Fibroblast of lung (primary cell): ENCODE data around the gene OVOL1. TPM values are rescaled to one million over a fixed set of nuclear protein-coding genes. Genes with fewer than 3 reads are reported as not detected.

Source experiments
- DNase-seq, 2 donors: peaks; one replicate each; pipeline versions ENCODE4 v3.0.0 to v3.0.0-alpha.2; 2010; ENCODE audit warnings: low read depth in 2 of 2
- H2AFZ ChIP-seq: 2 replicates; pipeline ENCODE4 v1.5.1; 2012; ENCODE audit warnings: low read length, control low read depth, inconsistent platforms
- H3K27ac ChIP-seq: 2 replicates; pipeline ENCODE4 v1.5.1; 2011; ENCODE audit warnings: low read length, control low read depth; ENCODE audit not compliant: insufficient read depth
- H3K27me3 ChIP-seq: 2 replicates; pipeline ENCODE4 v1.5.1; 2011; ENCODE audit warnings: mild to moderate bottlenecking, low read length; ENCODE audit not compliant: control insufficient read depth, insufficient read depth
- H3K36me3 ChIP-seq: 2 replicates; pipeline ENCODE4 v1.5.1; 2011; ENCODE audit warnings: low read length; ENCODE audit not compliant: control insufficient read depth, insufficient read depth
- H3K4me1 ChIP-seq: 2 replicates; pipeline ENCODE4 v1.5.1; 2011; ENCODE audit warnings: low read length; ENCODE audit not compliant: control insufficient read depth, insufficient read depth; ENCODE audit errors: extremely low read depth
- H3K4me2 ChIP-seq: 2 replicates; pipeline ENCODE4 v1.5.1; 2011; ENCODE audit warnings: low read length, control low read depth; ENCODE audit not compliant: insufficient read depth; ENCODE audit errors: extremely low read depth
- H3K4me3 ChIP-seq, 4 experiments: fragments of 200-600 bp in 1 of 4; sonication (generic) in 1 of 4; replicated peaks in 1 of 4; 2 replicates each; pipeline ENCODE4 v1.5.1; 2011 to 2016; ENCODE audit warnings: low read length in 4 of 4, low read depth in 3 of 4, mild to moderate bottlenecking in 3 of 4, control low read depth in 2 of 4, inconsistent platforms in 1 of 4, mixed read lengths in 1 of 4; ENCODE audit not compliant: insufficient read depth in 1 of 4; ENCODE audit errors: control extremely low read depth in 1 of 4
- H3K79me2 ChIP-seq: 2 replicates; pipeline ENCODE4 v1.5.1; 2012; ENCODE audit warnings: mild to moderate bottlenecking, low read length, inconsistent platforms; ENCODE audit not compliant: control insufficient read depth, insufficient read depth
- H3K9ac ChIP-seq: 2 replicates; pipeline ENCODE4 v1.5.1; 2011; ENCODE audit warnings: mild to moderate bottlenecking, low read length, control low read depth; ENCODE audit not compliant: insufficient read depth
- H3K9me3 ChIP-seq: 2 replicates; pipeline ENCODE4 v1.5.1; 2012; ENCODE audit warnings: low read depth, low read length; ENCODE audit not compliant: control insufficient read depth, insufficient read depth
- H4K20me1 ChIP-seq: 2 replicates; pipeline ENCODE4 v1.5.1; 2011; ENCODE audit warnings: low read length; ENCODE audit not compliant: control insufficient read depth, insufficient read depth; ENCODE audit errors: extremely low read depth
- EZH2 ChIP-seq: IDR thresholded peaks from 2 replicates; pipeline ENCODE4 v1.5.1; 2012; ENCODE audit warnings: low read length, control low read depth, mild to moderate bottlenecking; ENCODE audit errors: missing control alignments
- polyA plus RNA-seq, 2 donors: library from polyadenylated mRNA; depleted of rRNA in 1 of 2; stranded (reverse) in 1 of 2; unstranded in 1 of 2; fragments of >200 nt; gene quantifications; 2 replicates each; pipeline ENCODE4 v1.2.1, GENCODE V29; 2011 to 2012; ENCODE audit warnings: missing spikeins in 1 of 2
- total RNA-seq: library from RNA; depleted of rRNA; stranded (reverse); fragments of >200 nt; gene quantifications from 2 replicates; pipeline ENCODE4 v1.2.1, GENCODE V29; 2014
- TF ChIP-seq, protein P1 (sequence below), 2 donors: IDR thresholded peaks in 1 of 2; conservative IDR thresholded peaks in 1 of 2; 1 replicate in 1 of 2; 2 replicates in 1 of 2; pipeline ENCODE4 v1.5.1; 2011 to 2012; ENCODE audit warnings: low read length in 2 of 2, control low read depth in 1 of 2, inconsistent platforms in 1 of 2, low read depth in 1 of 2, mild to moderate bottlenecking in 1 of 2

Gene OVOL1
- total and polyA plus RNA-seq, 2 donors (not counting 1 experiment from before 2014, with no cell fraction given), result not detected

DNA sequence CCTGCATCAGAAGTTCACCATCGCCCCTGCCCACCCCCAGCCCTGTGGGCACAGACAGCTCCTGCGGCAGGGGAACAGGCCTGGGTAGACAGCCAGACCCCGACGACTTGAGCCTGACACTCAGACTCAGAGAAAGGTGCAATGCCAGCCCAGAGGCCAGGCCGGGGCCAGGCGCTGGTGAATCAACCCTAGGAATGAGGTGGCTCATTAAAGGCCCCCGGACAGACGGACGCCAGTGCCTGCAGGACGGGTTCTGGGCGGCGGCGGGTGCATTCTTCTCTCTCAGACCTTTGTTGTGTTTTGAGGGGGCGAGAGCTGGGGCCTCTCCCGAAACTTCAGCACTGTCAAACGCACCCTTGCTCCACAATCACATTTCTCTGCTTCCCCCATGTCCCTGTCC, 5.6 kb downstream of the OVOL1 start:
- no peak overlapping the region for H2AFZ ChIP-seq
- H3K36me3 ChIP-seq, result no peaks in the 10 kb centered on the region
- no peaks in the 10 kb centered on the region for H3K9me3 ChIP-seq
- no peak overlapping the region for H3K9ac ChIP-seq
- H3K27me3 ChIP-seq, result peaks cover 30% of the 10 kb centered on the region
- no peaks in the 10 kb centered on the region for H3K79me2 ChIP-seq
- no peak overlapping the region for H3K4me2 ChIP-seq
- no peak for DNase-seq
- H4K20me1 ChIP-seq, result no peaks in the 10 kb centered on the region
- H3K4me3 ChIP-seq, result no peak overlapping the region
- no peaks in the 10 kb centered on the region for H3K4me1 ChIP-seq
- TF ChIP-seq, protein P1, sequence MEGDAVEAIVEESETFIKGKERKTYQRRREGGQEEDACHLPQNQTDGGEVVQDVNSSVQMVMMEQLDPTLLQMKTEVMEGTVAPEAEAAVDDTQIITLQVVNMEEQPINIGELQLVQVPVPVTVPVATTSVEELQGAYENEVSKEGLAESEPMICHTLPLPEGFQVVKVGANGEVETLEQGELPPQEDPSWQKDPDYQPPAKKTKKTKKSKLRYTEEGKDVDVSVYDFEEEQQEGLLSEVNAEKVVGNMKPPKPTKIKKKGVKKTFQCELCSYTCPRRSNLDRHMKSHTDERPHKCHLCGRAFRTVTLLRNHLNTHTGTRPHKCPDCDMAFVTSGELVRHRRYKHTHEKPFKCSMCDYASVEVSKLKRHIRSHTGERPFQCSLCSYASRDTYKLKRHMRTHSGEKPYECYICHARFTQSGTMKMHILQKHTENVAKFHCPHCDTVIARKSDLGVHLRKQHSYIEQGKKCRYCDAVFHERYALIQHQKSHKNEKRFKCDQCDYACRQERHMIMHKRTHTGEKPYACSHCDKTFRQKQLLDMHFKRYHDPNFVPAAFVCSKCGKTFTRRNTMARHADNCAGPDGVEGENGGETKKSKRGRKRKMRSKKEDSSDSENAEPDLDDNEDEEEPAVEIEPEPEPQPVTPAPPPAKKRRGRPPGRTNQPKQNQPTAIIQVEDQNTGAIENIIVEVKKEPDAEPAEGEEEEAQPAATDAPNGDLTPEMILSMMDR (conservative IDR thresholded peaks at IDR 0.05 in 1 of 2, IDR thresholded peaks at IDR 0.05 in 1 of 2; ENCODE audit: low read depth in 1 of 2, low read length in 2 of 2), result no peak
- no peak for TF ChIP-seq EZH2
- H3K27ac ChIP-seq, result no peak overlapping the region

DNA sequence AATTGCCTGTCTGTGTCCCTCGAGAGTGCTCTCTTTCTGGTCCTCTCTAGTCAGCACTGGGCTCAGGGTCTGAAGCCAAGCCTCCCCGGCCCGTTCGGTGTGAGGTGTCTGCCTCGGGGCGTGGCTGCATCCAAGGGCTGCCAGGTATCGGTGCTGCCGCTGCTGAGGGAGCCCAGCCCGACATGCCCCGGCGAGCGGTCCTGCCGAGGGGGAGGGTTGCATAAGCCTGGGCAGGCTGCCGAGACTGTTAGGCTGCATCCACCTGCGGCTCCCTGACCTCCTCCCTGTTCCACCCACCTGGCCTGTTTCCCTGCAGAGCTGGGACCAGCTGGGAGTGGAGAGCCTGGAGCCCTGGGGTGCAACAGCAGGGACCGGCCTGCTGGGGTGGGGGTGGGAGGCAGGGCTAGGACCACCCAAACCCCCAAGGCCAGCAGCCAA, 6.3 kb downstream of the OVOL1 start:
- Histone ChIP-seq H3K27me3 (peaks cover 26% of the 10 kb centered on the region), H3K4me3 (no peak overlapping the region)
- DNase-seq, result no peak

DNA sequence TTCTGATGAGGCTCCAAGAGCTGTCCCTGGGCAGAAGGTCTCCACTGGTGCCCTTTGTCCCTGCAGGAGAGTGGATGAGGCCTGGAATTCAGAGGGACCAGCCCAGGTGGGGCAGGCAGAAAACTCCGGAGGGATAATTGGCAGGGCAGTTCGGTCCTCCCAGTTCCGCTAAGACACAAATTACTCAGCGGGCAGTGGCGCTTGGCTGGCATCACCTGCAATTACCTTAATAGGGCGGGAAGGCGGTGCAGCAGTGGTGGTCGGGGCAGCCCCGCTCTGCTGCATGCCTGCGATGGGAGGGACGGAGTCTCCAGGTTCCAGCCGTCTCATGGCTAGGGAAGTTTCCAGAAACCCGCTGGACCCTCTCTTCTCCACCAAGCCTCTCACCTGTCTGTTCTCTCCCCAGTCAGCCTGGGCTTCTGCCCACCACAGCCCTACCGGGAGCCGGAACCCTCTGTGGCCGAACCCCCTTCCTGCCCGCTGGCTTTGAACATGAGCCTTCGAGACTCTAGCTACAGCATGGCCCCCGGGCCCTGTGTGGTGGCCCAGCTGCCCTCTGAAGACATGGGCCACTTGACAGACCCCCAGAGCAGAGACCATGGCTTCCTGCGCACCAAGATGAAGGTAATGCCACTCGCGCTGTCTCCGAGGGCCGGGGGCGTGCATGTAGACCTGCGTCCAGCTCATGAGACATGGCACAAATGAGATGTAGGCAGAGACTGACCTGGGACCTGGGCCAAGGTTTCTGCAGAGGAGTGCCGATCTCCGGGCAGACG, 7.0 kb downstream of the OVOL1 start:
- H3K27me3 ChIP-seq, result peaks cover 20% of the 10 kb centered on the region
- H3K4me2 ChIP-seq, result no peak overlapping the region
- H3K4me1 ChIP-seq, result no peaks in the 10 kb centered on the region
- no peak overlapping the region for H3K27ac ChIP-seq
- H3K9ac ChIP-seq, result no peak overlapping the region
- no peak overlapping the region for H3K4me3 ChIP-seq
- DNase-seq, result no peak
- H3K79me2 ChIP-seq, result no peaks in the 10 kb centered on the region
- TF ChIP-seq EZH2, result no peak
- TF ChIP-seq, protein P1 (conservative IDR thresholded peaks at IDR 0.05 in 1 of 2, IDR thresholded peaks at IDR 0.05 in 1 of 2; ENCODE audit: low read depth in 1 of 2, low read length in 2 of 2), result no peak
- no peaks in the 10 kb centered on the region for H4K20me1 ChIP-seq
- H3K9me3 ChIP-seq, result no peaks in the 10 kb centered on the region
- no peak overlapping the region for H2AFZ ChIP-seq
- no peaks in the 10 kb centered on the region for H3K36me3 ChIP-seq

More for the DNA sequence above, 6.3 kb downstream of the OVOL1 start:
- no peaks in the 10 kb centered on the region for H3K9me3 ChIP-seq
- H4K20me1 ChIP-seq, result no peaks in the 10 kb centered on the region
- no peaks in the 10 kb centered on the region for H3K79me2 ChIP-seq
- no peak overlapping the region for H3K9ac ChIP-seq
- no peak overlapping the region for H3K27ac ChIP-seq
- no peaks in the 10 kb centered on the region for H3K36me3 ChIP-seq
- TF ChIP-seq, protein P1 (conservative IDR thresholded peaks at IDR 0.05 in 1 of 2, IDR thresholded peaks at IDR 0.05 in 1 of 2; ENCODE audit: low read depth in 1 of 2, low read length in 2 of 2), result no peak
- no peak for TF ChIP-seq EZH2
- H3K4me2 ChIP-seq, result no peak overlapping the region
- no peaks in the 10 kb centered on the region for H3K4me1 ChIP-seq
- H2AFZ ChIP-seq, result no peak overlapping the region
